Endothelial cell of umbilical vein (primary cell): ENCODE results near the gene STXBP5. TPM values are rescaled to one million over a fixed set of nuclear protein-coding genes. Genes with fewer than 3 reads are reported as not detected.

Experiments used
- BruUV-seq: library from RNA; stranded (reverse); fragments of 400-500 nt; replicated peaks from 2 replicates; lab custom pipeline; 2021; lab: Mats Ljungman, UMichigan
- CTCF ChIA-PET: fragments of 300-600, 350-600 bp; sonication (Branson Sonifier 250); formaldehyde crosslinking; loops from one replicate; lab custom pipeline; 2021; ENCODE audit warnings: antibody characterized with exemption, inconsistent platforms; lab: Charles Lee
- POLR2A ChIA-PET: fragments of 300-600, 350-600 bp; sonication (Branson Sonifier 250); formaldehyde crosslinking; loops from one replicate; lab custom pipeline; 2021; ENCODE audit warnings: antibody characterized with exemption, inconsistent platforms; lab: Charles Lee
- DNase-seq: peaks from one replicate; pipeline ENCODE4 v3.0.0-alpha.2; 2011; ENCODE audit warnings: low read depth, low spot score
- FAIRE-seq: peaks from 2 replicates; lab custom pipeline; 2011; peaks lifted over from hg19 to GRCh38; lab: Jason Lieb, UNC
- H2AFZ ChIP-seq: 2 replicates; pipeline ENCODE4 v1.6.0; 2012; ENCODE audit warnings: low read depth, low read length, control low read depth, inconsistent platforms
- H3K27ac ChIP-seq: 2 replicates; pipeline ENCODE4 v1.5.1; 2011; ENCODE audit warnings: low read depth, mild to moderate bottlenecking, control low read depth, low read length, moderate library complexity; ENCODE audit not compliant: insufficient read depth
- H3K27me3 ChIP-seq, 2 experiments: 2 replicates each; pipeline versions ENCODE4 v1.6.0 to v1.6.1; 2011; ENCODE audit warnings: low read length in 2 of 2, mixed read lengths in 1 of 2; ENCODE audit not compliant: control insufficient read depth in 2 of 2, insufficient read depth in 2 of 2
- H3K36me3 ChIP-seq, 2 experiments: 2 replicates in 1 of 2; 3 replicates in 1 of 2; pipeline ENCODE4 v1.5.1; 2011; ENCODE audit warnings: low read length in 2 of 2, mild to moderate bottlenecking in 1 of 2, moderate library complexity in 1 of 2; ENCODE audit not compliant: control insufficient read depth in 2 of 2, insufficient read depth in 2 of 2; ENCODE audit errors: extremely low read depth in 1 of 2
- H3K4me1 ChIP-seq: 3 replicates; pipeline ENCODE4 v1.5.1; 2011; ENCODE audit warnings: mild to moderate bottlenecking, low read length; ENCODE audit not compliant: control insufficient read depth, insufficient read depth; ENCODE audit errors: extremely low read depth
- H3K4me2 ChIP-seq: 2 replicates; pipeline ENCODE4 v1.6.1; 2011; ENCODE audit warnings: low read length, control low read depth, mixed read lengths; ENCODE audit not compliant: insufficient read depth
- H3K4me3 ChIP-seq, 3 experiments: fragments of 200-600 bp in 1 of 3; sonication (generic), shearing (Covaris generic) in 1 of 3; replicated peaks in 1 of 3; 2 replicates each; pipeline ENCODE4 v1.5.1; 2011 to 2016; ENCODE audit warnings: control low read depth in 3 of 3, low read length in 3 of 3, mild to moderate bottlenecking in 2 of 3, inconsistent platforms in 1 of 3, low read depth in 1 of 3, moderate library complexity in 1 of 3; ENCODE audit not compliant: insufficient read depth in 1 of 3
- H3K79me2 ChIP-seq: 2 replicates; pipeline ENCODE4 v1.6.0; 2012; ENCODE audit warnings: low read length, inconsistent platforms; ENCODE audit not compliant: control insufficient read depth, insufficient read depth
- H3K9ac ChIP-seq: replicated peaks from 2 replicates; pipeline ENCODE3; 2011; ENCODE audit warnings: low read length, control low read depth; ENCODE audit not compliant: insufficient read depth; ENCODE audit errors: extremely low read depth
- H3K9me1 ChIP-seq: replicated peaks from 3 replicates; pipeline ENCODE4 v1.6.0; 2011; ENCODE audit warnings: mild to moderate bottlenecking, low read length; ENCODE audit not compliant: control insufficient read depth, insufficient read depth; ENCODE audit errors: extremely low read depth
- H3K9me3 ChIP-seq: replicated peaks from 2 replicates; pipeline ENCODE4 v1.5.1; 2012; ENCODE audit warnings: low read length, inconsistent platforms; ENCODE audit not compliant: control insufficient read depth, insufficient read depth
- H4K20me1 ChIP-seq: replicated peaks from 2 replicates; pipeline ENCODE3; 2011; ENCODE audit warnings: mild to moderate bottlenecking, low read length; ENCODE audit not compliant: control insufficient read depth, insufficient read depth; ENCODE audit errors: extremely low read depth
- EZH2 ChIP-seq: IDR thresholded peaks from 2 replicates; pipeline ENCODE4 v1.6.1; 2012; ENCODE audit warnings: borderline replicate concordance, low read depth, mild to moderate bottlenecking, moderate library complexity, low read length, inconsistent platforms; ENCODE audit not compliant: severe bottlenecking
- FOS ChIP-seq: IDR thresholded peaks from 2 replicates; pipeline ENCODE4 v1.6.1; 2011; ENCODE audit warnings: mild to moderate bottlenecking, low read length, moderate library complexity, borderline replicate concordance; ENCODE audit not compliant: insufficient read depth
- GATA2 ChIP-seq: IDR thresholded peaks from 2 replicates; pipeline ENCODE4 v1.7.0; 2011; ENCODE audit warnings: low read depth, mild to moderate bottlenecking, moderate library complexity, mixed read lengths, low read length; ENCODE audit not compliant: insufficient read length, insufficient read depth
- JUN ChIP-seq: IDR thresholded peaks from 2 replicates; pipeline ENCODE4 v1.6.1; 2011; ENCODE audit warnings: borderline replicate concordance, low read depth; ENCODE audit not compliant: insufficient read length, insufficient read depth
- MYC ChIP-seq: IDR thresholded peaks from one replicate; pipeline ENCODE4 v1.6.1; 2011; ENCODE audit warnings: mild to moderate bottlenecking, low read depth, low read length
- POLR2A ChIP-seq: IDR thresholded peaks from 2 replicates; pipeline ENCODE4 v1.6.1; 2012; ENCODE audit warnings: low read depth, mild to moderate bottlenecking, control low read depth, low read length
- POLR2AphosphoS5 ChIP-seq: IDR thresholded peaks from 2 replicates; pipeline ENCODE4 v1.6.1; 2012; ENCODE audit warnings: low read depth, mild to moderate bottlenecking, control low read depth, low read length, moderate library complexity; ENCODE audit not compliant: insufficient read depth
- dilution Hi-C: fragments of 300-500 bp; cut with MboI; formaldehyde crosslinking; loops from one replicate; pipeline ENCODE4 v1.15.0; 2019; ENCODE audit warnings: low sequenced_read_pairs; ENCODE audit not compliant: extremely low pct_ligation_motif_present
- intact Hi-C: fragments of 100-400 bp; cut with micrococcal nuclease; formaldehyde crosslinking; loops from one replicate; pipeline ENCODE4 v1.10.0; 2022
- polyA plus RNA-seq, 4 experiments: library from polyadenylated mRNA; depleted of rRNA in 3 of 4; stranded (reverse) in 3 of 4; unstranded in 1 of 4; fragments of >200 nt; gene quantifications; 2 replicates each; pipeline versions ENCODE4 v1.2.1 to v1.2.3, GENCODE V29; 2011 to 2012; ENCODE audit warnings: missing spikeins in 1 of 4
- total RNA-seq: library from RNA; stranded (reverse); gene quantifications from 2 replicates; pipeline ENCODE4 v1.2.3, GENCODE V29; 2021
- TF ChIP-seq, protein P1 (sequence below), 2 donors: IDR thresholded peaks; 1 replicate in 1 of 2; 2 replicates in 1 of 2; pipeline ENCODE4 v1.5.1; 2011; ENCODE audit warnings: low read length in 2 of 2, mild to moderate bottlenecking in 2 of 2, moderate library complexity in 2 of 2, control low read depth in 1 of 2, inconsistent platforms in 1 of 2, low read depth in 1 of 2; ENCODE audit not compliant: insufficient read depth in 1 of 2; ENCODE audit errors: extremely low read depth in 1 of 2
- TF ChIP-seq, protein P2 (sequence below): IDR thresholded peaks from 2 replicates; pipeline ENCODE4 v1.6.1; 2011; ENCODE audit not compliant: insufficient read depth, insufficient read length

Gene STXBP5
- total and polyA plus RNA-seq, 2 donors (not counting 3 experiments of a cell fraction or from before 2014, with no cell fraction given): 7.1 to 21.8 TPM

GRCh38 chr6:147310521-147310920 is 106.3 kb downstream of the STXBP5 start:
- Histone ChIP-seq H3K27ac (no peak overlapping the region), H2AFZ (no peak overlapping the region), H3K9ac (no peak overlapping the region), H3K4me2 (no peak overlapping the region), H3K9me3 (no peaks in the 10 kb centered on the region), H3K4me1 (no peaks in the 10 kb centered on the region), H3K27me3 (no peaks in the 10 kb centered on the region), H3K79me2 (no peaks in the 10 kb centered on the region), H4K20me1 (peaks cover 2% of the 10 kb centered on the region), H3K36me3 (peaks cover 0 to 3% of the 10 kb centered on the region in 2 experiments), H3K4me3 (no peak overlapping the region), H3K9me1 (no peaks in the 10 kb centered on the region)
- intact Hi-C loops: no loop called here
- dilution Hi-C loops: no loop called here
- no peak for DNase-seq
- FAIRE-seq: no peak
- ChIA-PET CTCF (no interaction called here), POLR2A (no interaction called here)
- no peak for TF ChIP-seq JUN
- TF ChIP-seq POLR2AphosphoS5: no peak
- TF ChIP-seq FOS: no peak
- TF ChIP-seq, protein P1, sequence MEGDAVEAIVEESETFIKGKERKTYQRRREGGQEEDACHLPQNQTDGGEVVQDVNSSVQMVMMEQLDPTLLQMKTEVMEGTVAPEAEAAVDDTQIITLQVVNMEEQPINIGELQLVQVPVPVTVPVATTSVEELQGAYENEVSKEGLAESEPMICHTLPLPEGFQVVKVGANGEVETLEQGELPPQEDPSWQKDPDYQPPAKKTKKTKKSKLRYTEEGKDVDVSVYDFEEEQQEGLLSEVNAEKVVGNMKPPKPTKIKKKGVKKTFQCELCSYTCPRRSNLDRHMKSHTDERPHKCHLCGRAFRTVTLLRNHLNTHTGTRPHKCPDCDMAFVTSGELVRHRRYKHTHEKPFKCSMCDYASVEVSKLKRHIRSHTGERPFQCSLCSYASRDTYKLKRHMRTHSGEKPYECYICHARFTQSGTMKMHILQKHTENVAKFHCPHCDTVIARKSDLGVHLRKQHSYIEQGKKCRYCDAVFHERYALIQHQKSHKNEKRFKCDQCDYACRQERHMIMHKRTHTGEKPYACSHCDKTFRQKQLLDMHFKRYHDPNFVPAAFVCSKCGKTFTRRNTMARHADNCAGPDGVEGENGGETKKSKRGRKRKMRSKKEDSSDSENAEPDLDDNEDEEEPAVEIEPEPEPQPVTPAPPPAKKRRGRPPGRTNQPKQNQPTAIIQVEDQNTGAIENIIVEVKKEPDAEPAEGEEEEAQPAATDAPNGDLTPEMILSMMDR (IDR thresholded peaks at IDR 0.05; ENCODE audit: extremely low read depth in 1 of 2, insufficient read depth in 1 of 2, low read depth in 1 of 2, low read length in 2 of 2): no peak
- TF ChIP-seq, protein P2, sequence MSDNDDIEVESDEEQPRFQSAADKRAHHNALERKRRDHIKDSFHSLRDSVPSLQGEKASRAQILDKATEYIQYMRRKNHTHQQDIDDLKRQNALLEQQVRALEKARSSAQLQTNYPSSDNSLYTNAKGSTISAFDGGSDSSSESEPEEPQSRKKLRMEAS: no peak
- TF ChIP-seq POLR2A: no peak
- no peak for TF ChIP-seq GATA2
- no peak for TF ChIP-seq EZH2
- no peak for TF ChIP-seq MYC
- no TSS peak for BruUV-seq
